Measurements from ENCODE around the gene CAPN7.

Gene CAPN7

DNA sequence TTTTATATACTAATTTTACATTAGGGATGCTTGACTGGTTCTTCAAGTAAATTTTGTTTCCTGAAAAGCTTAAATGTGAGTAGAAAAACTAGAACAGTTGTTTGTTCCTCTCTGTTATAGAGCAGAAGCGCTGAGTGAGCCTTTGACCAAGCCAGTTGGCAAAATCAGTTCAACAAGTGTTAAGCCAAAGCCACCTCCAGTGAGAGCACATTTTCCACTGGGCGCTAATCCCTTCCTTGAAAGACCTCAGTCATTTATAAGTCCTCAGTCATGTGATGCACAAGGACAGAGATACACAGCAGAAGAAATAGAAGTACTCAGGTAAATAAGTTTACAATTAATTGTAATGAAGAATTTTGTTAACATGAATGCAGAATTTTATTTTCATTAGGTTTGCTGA lies 14.6 kb downstream of the CAPN7 start:
- Mint-ChIP-seq H3K4me1 (no peaks in the 10 kb centered on the region), H3K4me3 (no peak overlapping the region), H3K9me3 (no peaks in the 10 kb centered on the region), H3K27me3 (ENCODE audit: low read depth) (no peaks in the 10 kb centered on the region), H3K27ac (no peak overlapping the region), H3K36me3 (ENCODE audit: low read depth) (peaks cover 58% of the 10 kb centered on the region)
- no peak for TF ChIP-seq CTCF (IDR thresholded peaks at IDR 0.05; ENCODE audit: unreplicated experiment in 3 of 3)

DNA sequence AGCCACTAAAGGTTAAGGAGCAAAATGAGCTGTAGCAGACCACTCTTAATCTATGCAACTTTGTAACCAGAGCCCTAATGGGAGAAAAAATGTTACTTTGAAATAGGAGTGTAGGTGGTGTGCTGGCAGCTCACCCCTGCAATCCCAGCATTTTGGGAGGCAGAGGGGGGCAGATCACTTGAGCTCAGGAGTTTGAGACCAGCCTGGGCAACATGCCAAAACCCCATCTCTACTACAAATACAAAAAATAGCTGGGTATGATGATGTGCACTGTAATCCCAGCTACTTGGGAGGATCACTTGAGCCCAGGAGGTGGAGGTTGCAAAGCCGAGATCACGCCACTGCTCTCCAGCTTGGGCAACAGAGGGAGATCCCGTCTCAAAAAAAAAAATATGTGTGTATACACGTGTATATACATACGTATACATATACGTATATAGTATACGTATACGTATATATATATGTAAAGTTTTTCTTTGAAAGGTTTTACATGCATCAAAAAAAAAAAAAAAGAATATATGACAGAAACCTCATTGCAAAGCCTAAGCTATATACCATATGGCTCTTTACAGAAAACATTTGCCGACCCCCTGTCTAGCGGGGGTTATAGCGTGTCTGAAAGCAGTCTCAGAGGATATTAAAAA lies 15.7 kb downstream of the CAPN7 start:
- no peak overlapping the region for H3K4me3 Mint-ChIP-seq
- no peaks in the 10 kb centered on the region for H3K9me3 Mint-ChIP-seq
- H3K27me3 Mint-ChIP-seq (ENCODE audit: low read depth), result no peaks in the 10 kb centered on the region
- no peaks in the 10 kb centered on the region for H3K4me1 Mint-ChIP-seq
- H3K27ac Mint-ChIP-seq, result peak overlapping the region in 1 of 3 experiments; percentile 29
- H3K36me3 Mint-ChIP-seq (ENCODE audit: low read depth), result peaks cover 52% of the 10 kb centered on the region
- TF ChIP-seq CTCF (IDR thresholded peaks at IDR 0.05; ENCODE audit: unreplicated experiment in 3 of 3), result no peak

GRCh38 chr3:15223685-15224572 lies 17.9 kb downstream of the CAPN7 start:
- H3K4me3 Mint-ChIP-seq, result no peak overlapping the region
- no peaks in the 10 kb centered on the region for H3K9me3 Mint-ChIP-seq
- H3K27ac Mint-ChIP-seq, result no peak overlapping the region
- H3K4me1 Mint-ChIP-seq, result no peaks in the 10 kb centered on the region
- no peaks in the 10 kb centered on the region for H3K27me3 Mint-ChIP-seq (ENCODE audit: low read depth)
- TF ChIP-seq CTCF (IDR thresholded peaks at IDR 0.05; ENCODE audit: unreplicated experiment in 3 of 3), result no peak
- peaks cover 44% of the 10 kb centered on the region for H3K36me3 Mint-ChIP-seq (ENCODE audit: low read depth)

GRCh38 chr3:15228147-15228546 lies 22.1 kb downstream of the CAPN7 start:
- Mint-ChIP-seq H3K36me3 (ENCODE audit: low read depth) (peaks cover 41% of the 10 kb centered on the region), H3K4me3 (no peak overlapping the region), H3K4me1 (no peaks in the 10 kb centered on the region), H3K27me3 (ENCODE audit: low read depth) (no peaks in the 10 kb centered on the region), H3K27ac (no peak overlapping the region), H3K9me3 (no peaks in the 10 kb centered on the region)
- no peak for TF ChIP-seq CTCF (IDR thresholded peaks at IDR 0.05; ENCODE audit: unreplicated experiment in 3 of 3)

DNA sequence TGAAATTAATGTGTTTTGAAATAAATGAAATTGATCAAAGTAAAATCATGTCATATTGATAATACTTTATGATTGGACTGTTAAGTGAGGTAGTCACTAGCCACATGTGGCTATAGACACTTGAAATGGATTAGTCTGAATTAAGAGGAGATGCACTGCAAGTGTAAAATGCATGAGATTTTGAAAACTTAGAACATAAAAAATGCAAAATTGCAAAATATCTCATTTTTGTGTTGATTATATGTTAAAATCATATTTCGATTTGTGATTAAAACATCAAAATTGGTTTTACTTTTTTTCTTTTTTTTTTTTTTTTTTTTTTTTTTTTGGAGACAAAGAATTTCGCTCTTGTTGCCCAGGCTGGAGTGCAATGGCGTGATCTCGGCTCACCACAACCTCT lies 23.2 kb downstream of the CAPN7 start:
- Mint-ChIP-seq H3K36me3 (ENCODE audit: low read depth) (peaks cover 45% of the 10 kb centered on the region), H3K4me3 (no peak overlapping the region)
- no peak for TF ChIP-seq CTCF (IDR thresholded peaks at IDR 0.05; ENCODE audit: unreplicated experiment in 3 of 3)

More for the DNA sequence above, 23.2 kb downstream of the CAPN7 start:
- Mint-ChIP-seq H3K4me1 (no peaks in the 10 kb centered on the region), H3K27me3 (ENCODE audit: low read depth) (no peaks in the 10 kb centered on the region), H3K27ac (no peak overlapping the region), H3K9me3 (no peaks in the 10 kb centered on the region)

Measured in nephron (organoid).